MM.1S (cell line): ENCODE measurements around the gene CANT1.

ENCODE experiments used
- EZH2 ChIP-seq: fragments of 300-600 bp; sonication (generic); optimal IDR thresholded peaks from 2 replicates; pipeline ENCODE3; 2017; ENCODE audit warnings: low read depth, mild to moderate bottlenecking, antibody characterized with exemption, low read length, mixed read lengths
- EZH2phosphoT487 ChIP-seq: fragments of 300-600 bp; sonication (generic); IDR thresholded peaks from 2 replicates; pipeline ENCODE4 v1.6.1; 2018; ENCODE audit warnings: antibody characterized with exemption, low read length
- TF ChIP-seq, protein P1 (sequence below): fragments of 300-600 bp; sonication (generic); IDR thresholded peaks from 2 replicates; pipeline ENCODE4 v1.5.1; 2016; ENCODE audit warnings: antibody characterized with exemption, low read length, mixed read lengths

DNA sequence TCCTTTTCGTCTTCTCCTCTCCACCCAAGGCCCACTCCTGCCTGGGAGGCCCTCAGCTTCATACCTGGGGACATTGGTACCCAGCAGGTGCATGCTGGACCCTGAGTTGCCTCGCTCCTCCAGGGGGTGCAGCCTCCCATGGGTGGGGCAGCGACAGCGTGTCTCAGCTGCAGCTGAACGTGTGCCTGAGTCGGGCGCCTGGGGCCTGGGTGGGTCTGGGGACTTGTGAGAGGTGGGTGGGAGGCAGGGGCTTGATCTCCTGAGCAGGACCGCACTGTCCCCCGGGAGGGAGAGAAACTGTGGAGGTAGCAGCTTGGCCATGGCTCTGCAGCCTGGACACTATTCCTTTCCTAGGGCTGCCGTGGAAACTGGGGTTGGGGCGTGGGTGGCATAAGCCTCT, 40.3 kb upstream of the CANT1 start:
- TF ChIP-seq, protein P1, sequence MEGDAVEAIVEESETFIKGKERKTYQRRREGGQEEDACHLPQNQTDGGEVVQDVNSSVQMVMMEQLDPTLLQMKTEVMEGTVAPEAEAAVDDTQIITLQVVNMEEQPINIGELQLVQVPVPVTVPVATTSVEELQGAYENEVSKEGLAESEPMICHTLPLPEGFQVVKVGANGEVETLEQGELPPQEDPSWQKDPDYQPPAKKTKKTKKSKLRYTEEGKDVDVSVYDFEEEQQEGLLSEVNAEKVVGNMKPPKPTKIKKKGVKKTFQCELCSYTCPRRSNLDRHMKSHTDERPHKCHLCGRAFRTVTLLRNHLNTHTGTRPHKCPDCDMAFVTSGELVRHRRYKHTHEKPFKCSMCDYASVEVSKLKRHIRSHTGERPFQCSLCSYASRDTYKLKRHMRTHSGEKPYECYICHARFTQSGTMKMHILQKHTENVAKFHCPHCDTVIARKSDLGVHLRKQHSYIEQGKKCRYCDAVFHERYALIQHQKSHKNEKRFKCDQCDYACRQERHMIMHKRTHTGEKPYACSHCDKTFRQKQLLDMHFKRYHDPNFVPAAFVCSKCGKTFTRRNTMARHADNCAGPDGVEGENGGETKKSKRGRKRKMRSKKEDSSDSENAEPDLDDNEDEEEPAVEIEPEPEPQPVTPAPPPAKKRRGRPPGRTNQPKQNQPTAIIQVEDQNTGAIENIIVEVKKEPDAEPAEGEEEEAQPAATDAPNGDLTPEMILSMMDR: no peak
- TF ChIP-seq EZH2phosphoT487 (no peak), EZH2 (no peak)
